Colonic mucosa (tissue), 4 donors: ENCODE measurements around the gene CISH. TPM values are rescaled to one million over a fixed set of nuclear protein-coding genes. Genes with fewer than 3 reads are reported as not detected.

Source experiments
- DNase-seq: peaks from one replicate; pipeline ENCODE4 v3.0.0-alpha.2; 2020
- H3K27ac ChIP-seq: fragments of 200-600 bp; one replicate; pipeline ENCODE4 v1.8.0; 2021
- H3K27me3 ChIP-seq: fragments of 200-600 bp; one replicate; pipeline ENCODE4 v1.8.0; 2021
- H3K36me3 ChIP-seq: fragments of 200-600 bp; one replicate; pipeline ENCODE4 v1.8.0; 2021
- H3K4me1 ChIP-seq: fragments of 200-600 bp; one replicate; pipeline ENCODE4 v1.8.0; 2021; ENCODE audit warnings: mild to moderate bottlenecking
- H3K4me3 ChIP-seq: fragments of 200-600 bp; one replicate; pipeline ENCODE4 v1.8.0; 2021
- H3K9ac ChIP-seq, 2 donors: one replicate each; pipeline ENCODE4 v1.7.0; 2013; ENCODE audit warnings: control low read depth in 2 of 2, low read depth in 2 of 2, low read length in 2 of 2
- H3K9me3 ChIP-seq: fragments of 200-600 bp; one replicate; pipeline ENCODE4 v1.8.0; 2021
- intact Hi-C: fragments of 100-400 bp; cut with DNase I; formaldehyde crosslinking; loops from one replicate; pipeline ENCODE4 v1.14.1; 2022
- total RNA-seq, 2 donors: library from RNA; stranded (reverse); fragmentation: NEBNext Ultra II Directional in 1 of 2; extraction: Animal tissue kit (Norgen Biotek cat#: 25700) in 1 of 2; gene quantifications; one replicate each; pipeline ENCODE4 v1.2.1, GENCODE V29; 2021
- TF ChIP-seq, protein P1 (sequence below): fragments of 200-600 bp; IDR thresholded peaks from one replicate; pipeline ENCODE4 v1.8.0; 2022; ENCODE audit warnings: antibody characterized with exemption, mild to moderate bottlenecking
- donor health status: healthy.
- donor health status: DM: no; HTN: no; CAD: no.
- donor health status: DM: no; HTN: no; CAD: no.

The CISH gene
- total RNA-seq, 2 donors from 2014 or later: 17.1 to 19.6 TPM

DNA sequence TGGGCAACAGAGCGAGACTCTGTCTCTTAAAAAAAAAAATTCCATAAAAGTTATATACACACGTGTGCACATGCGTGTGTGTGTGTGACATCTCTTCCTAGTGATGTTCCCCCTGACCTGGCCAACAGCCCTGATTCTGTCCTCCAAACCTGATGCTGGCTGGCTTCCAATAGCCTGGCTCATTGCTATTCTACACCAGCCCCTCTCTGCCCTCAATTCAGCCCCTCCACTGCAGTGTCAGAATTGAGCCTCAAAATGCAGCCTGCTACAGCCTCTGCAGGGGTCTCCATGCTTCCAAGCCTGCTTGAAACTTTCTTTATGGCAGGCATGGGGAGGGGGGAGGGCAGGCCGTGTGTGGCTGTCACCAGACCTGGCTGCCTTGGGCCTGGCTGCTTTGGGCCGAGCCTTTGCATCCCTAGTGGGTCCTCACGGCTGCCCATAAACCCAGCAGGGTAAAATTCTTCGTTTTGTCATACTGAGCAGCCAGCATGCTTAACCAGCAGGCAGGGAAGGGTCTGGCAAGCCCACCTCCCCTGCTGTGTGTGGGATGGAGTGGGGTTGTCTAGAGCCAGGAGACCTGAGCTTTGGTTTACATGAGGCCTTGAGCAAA lies 40.5 kb upstream of the CISH start:
- H3K9ac ChIP-seq: no peak overlapping the region
- TF ChIP-seq, protein P1, sequence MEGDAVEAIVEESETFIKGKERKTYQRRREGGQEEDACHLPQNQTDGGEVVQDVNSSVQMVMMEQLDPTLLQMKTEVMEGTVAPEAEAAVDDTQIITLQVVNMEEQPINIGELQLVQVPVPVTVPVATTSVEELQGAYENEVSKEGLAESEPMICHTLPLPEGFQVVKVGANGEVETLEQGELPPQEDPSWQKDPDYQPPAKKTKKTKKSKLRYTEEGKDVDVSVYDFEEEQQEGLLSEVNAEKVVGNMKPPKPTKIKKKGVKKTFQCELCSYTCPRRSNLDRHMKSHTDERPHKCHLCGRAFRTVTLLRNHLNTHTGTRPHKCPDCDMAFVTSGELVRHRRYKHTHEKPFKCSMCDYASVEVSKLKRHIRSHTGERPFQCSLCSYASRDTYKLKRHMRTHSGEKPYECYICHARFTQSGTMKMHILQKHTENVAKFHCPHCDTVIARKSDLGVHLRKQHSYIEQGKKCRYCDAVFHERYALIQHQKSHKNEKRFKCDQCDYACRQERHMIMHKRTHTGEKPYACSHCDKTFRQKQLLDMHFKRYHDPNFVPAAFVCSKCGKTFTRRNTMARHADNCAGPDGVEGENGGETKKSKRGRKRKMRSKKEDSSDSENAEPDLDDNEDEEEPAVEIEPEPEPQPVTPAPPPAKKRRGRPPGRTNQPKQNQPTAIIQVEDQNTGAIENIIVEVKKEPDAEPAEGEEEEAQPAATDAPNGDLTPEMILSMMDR: no peak
- no peak for DNase-seq
- no peaks in the 10 kb centered on the region for H3K27me3 ChIP-seq
- H3K36me3 ChIP-seq: no peaks in the 10 kb centered on the region
- no peaks in the 10 kb centered on the region for H3K4me1 ChIP-seq
- no peaks in the 10 kb centered on the region for H3K9me3 ChIP-seq
- H3K4me3 ChIP-seq: no peak overlapping the region
- no peak overlapping the region for H3K27ac ChIP-seq
- intact Hi-C loops: no loop called here

DNA sequence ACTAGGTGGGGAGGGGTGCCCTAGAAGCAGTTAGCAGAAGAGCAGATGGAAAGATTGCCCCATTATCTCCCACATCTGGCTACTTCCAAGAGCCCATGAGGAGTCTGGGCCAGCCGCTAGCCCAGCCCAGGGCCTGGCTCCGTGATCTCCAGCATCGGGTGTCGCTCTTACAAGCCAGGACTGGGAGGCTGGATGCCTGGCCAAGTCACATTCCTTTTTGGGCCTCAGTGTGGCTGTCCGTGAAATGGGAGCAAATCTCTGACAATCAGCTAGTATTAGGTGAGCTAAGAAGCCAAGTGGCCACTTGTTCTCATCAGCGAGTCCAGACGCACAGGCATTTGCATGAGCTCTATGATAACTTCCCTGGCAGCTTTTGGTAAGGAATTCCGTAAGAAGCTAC lies 39.9 kb upstream of the CISH start:
- H3K4me1 ChIP-seq: no peaks in the 10 kb centered on the region
- TF ChIP-seq, protein P1: no peak
- H3K27me3 ChIP-seq: no peaks in the 10 kb centered on the region
- no peaks in the 10 kb centered on the region for H3K36me3 ChIP-seq
- no peak for DNase-seq
- no peak overlapping the region for H3K27ac ChIP-seq
- H3K4me3 ChIP-seq: no peak overlapping the region
- no peak overlapping the region for H3K9ac ChIP-seq
- intact Hi-C loops: no loop called here
- no peaks in the 10 kb centered on the region for H3K9me3 ChIP-seq

DNA sequence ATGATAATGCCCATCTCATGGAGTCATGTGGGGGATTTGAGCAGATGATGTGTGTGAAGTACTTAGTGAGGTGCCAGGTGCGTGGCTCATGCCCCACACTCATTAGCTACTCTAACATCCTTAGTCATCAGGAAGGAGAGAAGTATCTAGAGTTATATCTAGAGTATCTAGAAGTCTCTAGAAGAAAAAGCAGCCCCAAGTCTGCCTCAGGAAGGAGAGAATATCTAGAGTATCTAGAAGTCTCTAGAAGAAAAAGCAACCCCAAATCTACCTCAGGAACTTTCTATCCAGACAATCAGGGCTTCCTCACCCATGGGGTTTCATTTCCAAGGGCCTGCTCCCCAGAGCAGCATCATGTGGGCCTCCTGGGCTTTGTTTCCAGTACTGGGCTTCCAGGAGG lies 38.4 kb upstream of the CISH start:
- Histone ChIP-seq H3K36me3 (no peaks in the 10 kb centered on the region), H3K27ac (no peak overlapping the region), H3K27me3 (no peaks in the 10 kb centered on the region), H3K9me3 (no peaks in the 10 kb centered on the region), H3K4me1 (no peaks in the 10 kb centered on the region), H3K4me3 (no peak overlapping the region), H3K9ac (no peak overlapping the region)
- TF ChIP-seq, protein P1: no peak
- intact Hi-C loops: no loop called here
- no peak for DNase-seq

DNA sequence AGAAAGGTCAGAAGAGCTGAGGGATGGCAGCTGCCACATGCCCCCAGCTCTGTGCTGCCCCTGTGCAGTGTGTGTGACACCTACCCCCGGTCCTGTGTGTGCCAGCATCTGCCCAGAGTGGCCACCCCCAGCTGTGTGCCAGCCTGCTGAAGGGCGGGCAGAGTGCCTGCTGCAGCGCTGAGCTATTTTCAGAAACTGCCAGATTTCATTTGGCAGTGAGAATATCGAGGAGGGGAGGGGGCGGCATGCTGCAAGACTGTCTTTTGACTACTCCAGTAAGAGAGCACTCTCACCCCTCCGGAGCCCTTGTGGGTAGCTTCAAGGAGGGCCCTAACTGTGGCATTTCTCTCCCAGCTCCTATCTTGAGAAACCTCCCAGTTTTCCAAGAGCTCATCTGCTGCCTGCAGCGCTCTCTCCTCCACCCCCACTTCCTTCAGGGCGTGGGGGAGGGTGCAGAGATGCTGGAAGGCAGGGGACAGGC lies 37.9 kb upstream of the CISH start:
- no peaks in the 10 kb centered on the region for H3K4me1 ChIP-seq
- no peak for DNase-seq
- H3K36me3 ChIP-seq: no peaks in the 10 kb centered on the region
- H3K4me3 ChIP-seq: no peak overlapping the region
- TF ChIP-seq, protein P1: no peak
- no peaks in the 10 kb centered on the region for H3K27me3 ChIP-seq
- H3K9me3 ChIP-seq: no peaks in the 10 kb centered on the region
- intact Hi-C loops: no loop called here
- H3K9ac ChIP-seq: no peak overlapping the region
- H3K27ac ChIP-seq: no peak overlapping the region

DNA sequence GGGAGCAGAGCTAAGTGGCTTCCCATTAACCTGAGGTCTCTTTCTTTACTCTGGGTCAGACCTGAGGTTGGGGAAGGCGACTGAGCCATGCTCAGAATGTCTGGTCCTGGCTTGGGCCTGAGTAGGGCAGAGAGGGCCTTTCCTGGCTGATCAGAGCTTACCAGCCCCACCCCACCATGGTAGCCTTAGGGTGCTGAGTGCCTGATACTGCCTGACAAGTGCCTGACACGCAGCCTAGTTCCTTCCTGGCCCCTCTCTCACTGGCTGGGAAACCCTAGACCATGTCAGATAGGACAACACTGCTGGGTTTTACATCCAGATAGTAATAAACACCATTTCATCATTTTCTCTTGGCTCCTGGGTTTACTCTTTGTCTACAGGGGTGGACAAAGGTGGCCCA lies 37.4 kb upstream of the CISH start:
- Histone ChIP-seq H3K4me3 (no peak overlapping the region), H3K4me1 (no peaks in the 10 kb centered on the region), H3K27ac (no peak overlapping the region), H3K36me3 (no peaks in the 10 kb centered on the region), H3K9me3 (no peaks in the 10 kb centered on the region), H3K27me3 (no peaks in the 10 kb centered on the region), H3K9ac (no peak overlapping the region)
- intact Hi-C loops: no loop called here
- TF ChIP-seq, protein P1: no peak
- no peak for DNase-seq
